HG02970 (cell line): ENCODE results near the gene EMX1.

ENCODE experiments used
- ATAC-seq: cut with Tn5 transposase; IDR thresholded peaks from one replicate; pipeline ENCODE4 v1.9.1; 2021; ENCODE audit warnings: mild to moderate bottlenecking, moderate library complexity, moderate number of reproducible peaks; ENCODE audit not compliant: unreplicated experiment, low FRiP score

EMX1 gene

GRCh38 chr2:72955228-72956049 is 38.1 kb downstream of the EMX1 start:
- ATAC-seq = no peak

GRCh38 chr2:72956050-72956395 is 38.7 kb downstream of the EMX1 start:
- ATAC-seq = no peak

- ATAC-seq = no peak
Observed at GRCh38 chr2:72956936-72957335, 39.6 kb downstream of the EMX1 start.

GRCh38 chr2:72958542-72959385 is 41.4 kb downstream of the EMX1 start:
- ATAC-seq = no peak

- no peak for ATAC-seq
Observed at GRCh38 chr2:72959554-72959953, 42.2 kb downstream of the EMX1 start.

- ATAC-seq = no peak
Observed at GRCh38 chr2:72959995-72960981, 43.0 kb downstream of the EMX1 start.

- no peak for ATAC-seq
Observed at GRCh38 chr2:72961036-72961720, 43.9 kb downstream of the EMX1 start.

GRCh38 chr2:72961853-72962468 is 44.6 kb downstream of the EMX1 start:
- ATAC-seq = no peak

GRCh38 chr2:72962911-72963310 is 45.6 kb downstream of the EMX1 start:
- no peak for ATAC-seq

- ATAC-seq = no peak
Observed at GRCh38 chr2:72963423-72964145, 46.3 kb downstream of the EMX1 start.

- ATAC-seq = no peak
Observed at GRCh38 chr2:72964146-72964525, 46.8 kb downstream of the EMX1 start.

- no peak for ATAC-seq
Observed at GRCh38 chr2:72965016-72965415, 47.7 kb downstream of the EMX1 start.

- no peak for ATAC-seq
Observed at GRCh38 chr2:72965770-72966450, 48.6 kb downstream of the EMX1 start.

GRCh38 chr2:72968286-72968685 is 51.0 kb downstream of the EMX1 start:
- ATAC-seq = no peak

- no peak for ATAC-seq
Observed at GRCh38 chr2:72969706-72970105, 52.4 kb downstream of the EMX1 start.

GRCh38 chr2:72971036-72971435 is 53.7 kb downstream of the EMX1 start:
- ATAC-seq = no peak

GRCh38 chr2:72972352-72973136 is 55.2 kb downstream of the EMX1 start:
- ATAC-seq = no peak

GRCh38 chr2:72973137-72973535 is 55.8 kb downstream of the EMX1 start:
- ATAC-seq = no peak
